Endothelial cell of umbilical vein (primary cell): Measurements from ENCODE around the gene DNAJC4.

Experiments used
- CTCF ChIP-seq, 2 donors: IDR thresholded peaks; 1 replicate in 1 of 2; 2 replicates in 1 of 2; pipeline ENCODE4 v1.5.1; 2011; ENCODE audit warnings: low read length in 2 of 2, mild to moderate bottlenecking in 2 of 2, moderate library complexity in 2 of 2, control low read depth in 1 of 2, inconsistent platforms in 1 of 2, low read depth in 1 of 2; ENCODE audit not compliant: insufficient read depth in 1 of 2; ENCODE audit errors: extremely low read depth in 1 of 2
- EZH2 ChIP-seq: IDR thresholded peaks from 2 replicates; pipeline ENCODE4 v1.6.1; 2012; ENCODE audit warnings: borderline replicate concordance, low read depth, mild to moderate bottlenecking, moderate library complexity, low read length, inconsistent platforms; ENCODE audit not compliant: severe bottlenecking
- MAX ChIP-seq: IDR thresholded peaks from 2 replicates; pipeline ENCODE4 v1.6.1; 2011; ENCODE audit not compliant: insufficient read depth, insufficient read length
- POLR2A ChIP-seq: IDR thresholded peaks from 2 replicates; pipeline ENCODE4 v1.6.1; 2012; ENCODE audit warnings: low read depth, mild to moderate bottlenecking, control low read depth, low read length

GRCh38 chr11:64251753-64252002 is 21.3 kb downstream of the DNAJC4 start:
- no peak for TF ChIP-seq CTCF (IDR thresholded peaks at IDR 0.05; ENCODE audit: extremely low read depth in 1 of 2, insufficient read depth in 1 of 2, low read depth in 1 of 2, low read length in 2 of 2)
- TF ChIP-seq POLR2A = no peak
- TF ChIP-seq MAX = no peak
- no peak for TF ChIP-seq EZH2
